SK-N-SH treated with all-trans-retinoic acid at 6 μM for 48 hours (cell line): ENCODE results near the gene ZEB2.

Experiments used
- ESRRG ChIP-seq: fragments of 250-450 bp; sonication (Bioruptor Pico); IDR thresholded peaks from 2 replicates; pipeline ENCODE4 v1.6.1; 2021; ENCODE audit warnings: mild to moderate bottlenecking
- GLIS3 ChIP-seq: fragments of 250-450 bp; sonication (Bioruptor Pico); IDR thresholded peaks from 2 replicates; pipeline ENCODE4 v1.5.0; 2020; ENCODE audit warnings: mild to moderate bottlenecking, moderate library complexity
- ZFP30 ChIP-seq: fragments of 450-650 bp; formaldehyde crosslinking; IDR thresholded peaks from 2 replicates; pipeline ENCODE4 v1.5.0; 2022; ENCODE audit warnings: mild to moderate bottlenecking, moderate library complexity
- ZNF565 ChIP-seq: fragments of 450-650 bp; formaldehyde crosslinking; conservative IDR thresholded peaks from 2 replicates; pipeline ENCODE4 v1.5.0; 2020; ENCODE audit warnings: low read depth, mild to moderate bottlenecking, moderate library complexity
- TF ChIP-seq, protein P1 (sequence below): fragments of 250-450 bp; sonication (Bioruptor Pico); IDR thresholded peaks from 2 replicates; pipeline ENCODE4 v1.8.0; 2020; ENCODE audit warnings: mild to moderate bottlenecking, moderate library complexity, borderline replicate concordance

DNA sequence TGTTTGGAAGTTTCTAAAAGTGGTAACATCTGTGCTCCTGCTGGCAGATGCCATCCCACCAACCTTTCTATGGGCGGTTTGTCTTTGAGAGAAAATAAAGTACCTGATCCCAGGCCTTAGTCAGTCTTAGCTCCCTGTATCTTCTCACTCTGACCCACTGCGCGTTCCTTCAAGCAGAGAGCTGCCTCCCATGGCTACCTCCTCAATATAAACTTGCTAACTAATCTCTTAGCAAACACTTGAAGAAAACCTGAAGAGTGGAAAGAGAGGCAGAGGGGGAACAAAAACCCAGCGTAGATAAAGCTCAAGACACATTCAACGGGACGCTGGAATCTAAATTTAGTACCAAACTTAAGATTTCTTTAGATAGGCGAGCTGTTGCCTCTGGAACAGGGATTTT lies 17.6 kb downstream of the ZEB2 start:
- TF ChIP-seq, protein P1, sequence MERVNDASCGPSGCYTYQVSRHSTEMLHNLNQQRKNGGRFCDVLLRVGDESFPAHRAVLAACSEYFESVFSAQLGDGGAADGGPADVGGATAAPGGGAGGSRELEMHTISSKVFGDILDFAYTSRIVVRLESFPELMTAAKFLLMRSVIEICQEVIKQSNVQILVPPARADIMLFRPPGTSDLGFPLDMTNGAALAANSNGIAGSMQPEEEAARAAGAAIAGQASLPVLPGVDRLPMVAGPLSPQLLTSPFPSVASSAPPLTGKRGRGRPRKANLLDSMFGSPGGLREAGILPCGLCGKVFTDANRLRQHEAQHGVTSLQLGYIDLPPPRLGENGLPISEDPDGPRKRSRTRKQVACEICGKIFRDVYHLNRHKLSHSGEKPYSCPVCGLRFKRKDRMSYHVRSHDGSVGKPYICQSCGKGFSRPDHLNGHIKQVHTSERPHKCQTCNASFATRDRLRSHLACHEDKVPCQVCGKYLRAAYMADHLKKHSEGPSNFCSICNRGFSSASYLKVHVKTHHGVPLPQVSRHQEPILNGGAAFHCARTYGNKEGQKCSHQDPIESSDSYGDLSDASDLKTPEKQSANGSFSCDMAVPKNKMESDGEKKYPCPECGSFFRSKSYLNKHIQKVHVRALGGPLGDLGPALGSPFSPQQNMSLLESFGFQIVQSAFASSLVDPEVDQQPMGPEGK = no peak
- TF ChIP-seq ZFP30 (CRISPR knock-in tag) = no peak
- TF ChIP-seq ZNF565 (CRISPR knock-in tag) = no peak
- no peak for TF ChIP-seq ESRRG (CRISPR knock-in tag)
- no peak for TF ChIP-seq GLIS3
